Effector CD4-positive, alpha-beta T cell (primary cell): ENCODE measurements around the gene PLXDC2.
"Not testable (repeated sequence)": the region's sequence is repeated elsewhere in the genome, so short reads cannot be mapped to it uniquely, and the experiment has no call there.

Source experiments
- DNase-seq: peaks from one replicate; pipeline ENCODE4 v3.0.0-alpha.2; 2020

PLXDC2 gene

GRCh38 chr10:20133669-20134189, 317.5 kb downstream of the PLXDC2 start:
- no peak for DNase-seq

- no peak for DNase-seq
Observed at GRCh38 chr10:20142311-20142710, 326.1 kb downstream of the PLXDC2 start.

GRCh38 chr10:20144268-20144667, 328.0 kb downstream of the PLXDC2 start:
- no peak for DNase-seq

GRCh38 chr10:20146004-20146403, 329.8 kb downstream of the PLXDC2 start:
- no peak for DNase-seq

- no peak for DNase-seq
Observed at GRCh38 chr10:20147684-20148083, 331.5 kb downstream of the PLXDC2 start.

- DNase-seq: no peak
Observed at GRCh38 chr10:20156511-20156910, 340.3 kb downstream of the PLXDC2 start.

GRCh38 chr10:20157314-20157713, 341.1 kb downstream of the PLXDC2 start:
- no peak for DNase-seq

GRCh38 chr10:20158086-20158485, 341.9 kb downstream of the PLXDC2 start:
- no peak for DNase-seq

GRCh38 chr10:20162123-20162522, 345.9 kb downstream of the PLXDC2 start:
- DNase-seq: no peak

GRCh38 chr10:20166096-20166675, 350.0 kb downstream of the PLXDC2 start:
- no peak for DNase-seq

GRCh38 chr10:20170661-20171060, 354.4 kb downstream of the PLXDC2 start:
- DNase-seq: no peak

- no peak for DNase-seq
Observed at GRCh38 chr10:20173046-20173445, 356.8 kb downstream of the PLXDC2 start.

GRCh38 chr10:20175719-20176118, 359.5 kb downstream of the PLXDC2 start:
- no peak for DNase-seq

- DNase-seq: no peak
Observed at GRCh38 chr10:20180766-20181165, 364.5 kb downstream of the PLXDC2 start.

- DNase-seq: no peak
Observed at GRCh38 chr10:20181434-20181833, 365.2 kb downstream of the PLXDC2 start.

GRCh38 chr10:20185116-20185515, 368.9 kb downstream of the PLXDC2 start:
- DNase-seq: no peak

GRCh38 chr10:20191392-20191791, 375.2 kb downstream of the PLXDC2 start:
- DNase-seq: not testable (repeated sequence)

- DNase-seq: no peak
Observed at GRCh38 chr10:20195076-20195475, 378.8 kb downstream of the PLXDC2 start.

GRCh38 chr10:20200758-20201157, 384.5 kb downstream of the PLXDC2 start:
- DNase-seq: no peak

- DNase-seq: no peak
Observed at GRCh38 chr10:20202337-20202736, 386.1 kb downstream of the PLXDC2 start.

- no peak for DNase-seq
Observed at GRCh38 chr10:20207653-20208052, 391.4 kb downstream of the PLXDC2 start.

GRCh38 chr10:20209098-20209497, 392.9 kb downstream of the PLXDC2 start:
- not testable (repeated sequence) for DNase-seq

GRCh38 chr10:20215547-20216152, 399.4 kb downstream of the PLXDC2 start:
- no peak for DNase-seq

- no peak for DNase-seq
Observed at GRCh38 chr10:20221356-20221755, 405.1 kb downstream of the PLXDC2 start.

GRCh38 chr10:20228729-20229128, 412.5 kb downstream of the PLXDC2 start:
- no peak for DNase-seq
